ENCODE measurements around the gene JMJD8.

DNA sequence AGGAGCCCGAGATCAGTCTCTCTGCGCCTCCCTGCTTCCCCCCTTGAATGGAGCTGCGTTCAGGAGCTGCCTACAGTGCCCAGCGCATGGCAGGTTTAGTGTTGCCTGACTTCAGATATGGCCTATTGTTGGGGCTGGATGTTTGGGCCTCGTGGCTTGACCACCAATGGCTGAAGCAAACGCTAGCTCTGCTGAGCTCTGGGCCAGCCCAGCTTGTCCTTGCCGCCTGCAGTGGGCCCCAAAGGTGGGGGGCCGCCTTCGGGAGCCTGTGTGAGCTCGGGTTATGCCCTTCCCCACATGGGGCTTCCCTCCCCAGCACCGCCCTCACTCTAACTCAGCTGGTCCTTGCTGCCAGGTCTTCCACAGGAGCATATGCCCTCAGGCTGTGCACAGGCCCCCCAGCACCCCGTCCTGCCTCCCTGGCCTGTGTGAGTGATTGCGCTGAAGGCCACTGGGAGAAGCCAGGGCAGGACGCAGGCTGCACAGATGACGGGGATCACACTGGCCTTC is 46.0 kb downstream of the JMJD8 start:
- no peak for TF ChIP-seq ZNF551 (CRISPR knock-in tag; IDR thresholded peaks at IDR 0.05)
- no peak for TF ChIP-seq CREB1 (IDR thresholded peaks at IDR 0.05)
- TF ChIP-seq CREB1 (CRISPR knock-in tag; IDR thresholded peaks at IDR 0.05), result no peak
- TF ChIP-seq, protein P1, sequence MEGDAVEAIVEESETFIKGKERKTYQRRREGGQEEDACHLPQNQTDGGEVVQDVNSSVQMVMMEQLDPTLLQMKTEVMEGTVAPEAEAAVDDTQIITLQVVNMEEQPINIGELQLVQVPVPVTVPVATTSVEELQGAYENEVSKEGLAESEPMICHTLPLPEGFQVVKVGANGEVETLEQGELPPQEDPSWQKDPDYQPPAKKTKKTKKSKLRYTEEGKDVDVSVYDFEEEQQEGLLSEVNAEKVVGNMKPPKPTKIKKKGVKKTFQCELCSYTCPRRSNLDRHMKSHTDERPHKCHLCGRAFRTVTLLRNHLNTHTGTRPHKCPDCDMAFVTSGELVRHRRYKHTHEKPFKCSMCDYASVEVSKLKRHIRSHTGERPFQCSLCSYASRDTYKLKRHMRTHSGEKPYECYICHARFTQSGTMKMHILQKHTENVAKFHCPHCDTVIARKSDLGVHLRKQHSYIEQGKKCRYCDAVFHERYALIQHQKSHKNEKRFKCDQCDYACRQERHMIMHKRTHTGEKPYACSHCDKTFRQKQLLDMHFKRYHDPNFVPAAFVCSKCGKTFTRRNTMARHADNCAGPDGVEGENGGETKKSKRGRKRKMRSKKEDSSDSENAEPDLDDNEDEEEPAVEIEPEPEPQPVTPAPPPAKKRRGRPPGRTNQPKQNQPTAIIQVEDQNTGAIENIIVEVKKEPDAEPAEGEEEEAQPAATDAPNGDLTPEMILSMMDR (IDR thresholded peaks at IDR 0.05 in 2 of 3, conservative IDR thresholded peaks at IDR 0.05 in 1 of 3; ENCODE audit: insufficient read depth in 2 of 3, low read depth in 1 of 3, low read length in 3 of 3), result no peak
- no peak for TF ChIP-seq SMARCA5 (IDR thresholded peaks at IDR 0.05)

Data from K562 (cell line).